K562 (cell line): ENCODE results near the gene PNPLA1. TPM values are rescaled to one million over a fixed set of nuclear protein-coding genes. Genes with fewer than 3 reads are reported as not detected.

ENCODE experiments used
- ATF7 ChIP-seq: fragments of 450-650 bp; IDR thresholded peaks from 2 replicates; pipeline ENCODE4 v1.7.1; 2014; ENCODE audit warnings: mild to moderate bottlenecking, moderate library complexity
- BCOR ChIP-seq: fragments of 450-650 bp; IDR thresholded peaks from 2 replicates; pipeline ENCODE4 v1.6.1; 2016
- CHCHD3 ChIP-seq: fragments of 250-450 bp; sonication (Bioruptor Pico); IDR thresholded peaks from 2 replicates; pipeline ENCODE4 v2.1.2; 2022; ENCODE audit warnings: mild to moderate bottlenecking
- FOXK1 ChIP-seq: sonication (generic); formaldehyde crosslinking; IDR thresholded peaks from 2 replicates; pipeline ENCODE4 v1.8.0; 2022; ENCODE audit warnings: missing genetic modification reagents, mild to moderate bottlenecking, borderline replicate concordance
- GTF2A2 ChIP-seq: IDR thresholded peaks from 2 replicates; pipeline ENCODE4 v1.6.1; 2016; ENCODE audit warnings: mild to moderate bottlenecking, missing genetic modification characterization, missing compliant biosample characterization
- GTF2E2 ChIP-seq: fragments of 200-800 bp; sonication (Bioruptor generic); IDR thresholded peaks from 2 replicates; pipeline ENCODE4 v1.6.1; 2016; ENCODE audit warnings: missing genetic modification characterization, missing compliant biosample characterization
- KDM5B ChIP-seq: fragments of 200-600 bp; sonication (generic); IDR thresholded peaks from 2 replicates; pipeline ENCODE4 v1.6.1; 2012; ENCODE audit warnings: low read depth, mild to moderate bottlenecking, moderate library complexity, low read length, control low read depth, inconsistent platforms; ENCODE audit not compliant: insufficient replicate concordance
- KLF16 ChIP-seq: IDR thresholded peaks from 2 replicates; pipeline ENCODE4 v1.6.1; 2016; ENCODE audit warnings: antibody characterized with exemption
- MEF2A ChIP-seq: IDR thresholded peaks from 2 replicates; pipeline ENCODE4 v1.6.1; 2011; ENCODE audit warnings: low read depth, mild to moderate bottlenecking, low read length, moderate library complexity; ENCODE audit not compliant: control insufficient read depth
- MLLT1 ChIP-seq, 2 experiments: fragments of 450-650 bp; IDR thresholded peaks; 2 replicates each; pipeline ENCODE4 v1.6.1; 2016
- MYC ChIP-seq, 2 experiments: fragments of 250-450 bp in 1 of 2; sonication (Bioruptor Pico) in 1 of 2; IDR thresholded peaks; 2 replicates each; pipeline versions ENCODE4 v1.5.1 to v1.6.1; 2012 to 2021; ENCODE audit warnings: low read depth in 2 of 2, borderline replicate concordance in 1 of 2, improper control_type of control experiment in 1 of 2, low read length in 1 of 2, mild to moderate bottlenecking in 1 of 2, moderate library complexity in 1 of 2
- PATZ1 ChIP-seq: fragments of 250-450 bp; sonication (Bioruptor Pico); IDR thresholded peaks from 2 replicates; pipeline ENCODE4 v1.5.0; 2020; ENCODE audit warnings: mild to moderate bottlenecking, borderline replicate concordance
- PBX2 ChIP-seq, 2 experiments: IDR thresholded peaks in 1 of 2; conservative IDR thresholded peaks in 1 of 2; 2 replicates each; pipeline ENCODE4 v1.6.1; 2016; ENCODE audit warnings: low read depth in 2 of 2, mild to moderate bottlenecking in 1 of 2, missing compliant biosample characterization in 1 of 2, missing genetic modification characterization in 1 of 2, moderate library complexity in 1 of 2
- RBBP5 ChIP-seq: fragments of 200-600 bp; sonication (generic); IDR thresholded peaks from 2 replicates; pipeline ENCODE4 v1.6.1; 2012; ENCODE audit warnings: borderline replicate concordance, mild to moderate bottlenecking, low read length, control low read depth, inconsistent platforms; ENCODE audit not compliant: insufficient read depth, poor library complexity, severe bottlenecking
- RBM25 ChIP-seq: fragments of 200-400 bp; formaldehyde crosslinking; IDR thresholded peaks from 2 replicates; pipeline ENCODE4 v1.6.1; 2018; ENCODE audit warnings: low read length, low read depth, moderate library complexity; ENCODE audit not compliant: severe bottlenecking
- RBM34 ChIP-seq: fragments of 200-400 bp; formaldehyde crosslinking; IDR thresholded peaks from 2 replicates; pipeline ENCODE4 v1.6.1; 2018; ENCODE audit warnings: low read length, borderline replicate concordance; ENCODE audit not compliant: insufficient read depth
- STAT5A ChIP-seq: IDR thresholded peaks from 2 replicates; pipeline ENCODE4 v1.6.1; 2012; ENCODE audit warnings: low read length, inconsistent platforms, borderline replicate concordance
- XRCC4 ChIP-seq: IDR thresholded peaks from one replicate; pipeline ENCODE4 v1.6.1; 2011; ENCODE audit not compliant: insufficient read depth, insufficient read length; ENCODE audit errors: extremely low read depth
- YY1 ChIP-seq, 3 experiments: IDR thresholded peaks; 2 replicates each; pipeline ENCODE4 v1.6.1; 2011; ENCODE audit warnings: low read length in 2 of 3, mild to moderate bottlenecking in 2 of 3, moderate library complexity in 2 of 3, borderline replicate concordance in 1 of 3, control low read depth in 1 of 3, low read depth in 1 of 3; ENCODE audit not compliant: insufficient read depth in 3 of 3, insufficient replicate concordance in 2 of 3, control insufficient read depth in 1 of 3, insufficient read length in 1 of 3; ENCODE audit errors: extremely low read depth in 1 of 3
- ZNF668 ChIP-seq: fragments of 250-450 bp; sonication (Bioruptor Pico); IDR thresholded peaks from 2 replicates; pipeline ENCODE4 v1.8.0; 2022; ENCODE audit warnings: mild to moderate bottlenecking, inconsistent platforms
- polyA plus RNA-seq, 8 experiments: library from polyadenylated mRNA; depleted of rRNA in 4 of 8; stranded (reverse) in 5 of 8; unstranded in 3 of 8; fragments of >200 nt; fragmentation: Nextera tagmentation in 2 of 8; fragmentation: Illumina TruSeq in 1 of 8; extraction: Ambion mirVana in 2 of 8; extraction: Trizol in 1 of 8; gene quantifications; 2 replicates each; pipeline versions ENCODE4 v1.2.1 to v1.2.3, GENCODE V29; 2011 to 2014; ENCODE audit warnings: inconsistent platforms in 1 of 8, missing spikeins in 1 of 8
- total RNA-seq, 7 experiments: library from RNA; depleted of rRNA in 6 of 7; stranded (reverse); fragments of >200 nt in 6 of 7; fragmentation: Illumina TruSeq in 2 of 7; extraction: Trizol in 2 of 7; gene quantifications; 2 replicates each; pipeline versions ENCODE4 v1.2.1 to v1.2.3, GENCODE V29; 2011 to 2021; ENCODE audit warnings: low replicate concordance in 1 of 7

The PNPLA1 gene
- total and polyA plus RNA-seq, 9 of the 15 experiments (the other 6 are each of a cell fraction or from before 2014, with no cell fraction given): 0.04 to 0.27 (median 0.13) TPM; not detected in 2

- TF ChIP-seq XRCC4 (no peak), MLLT1 (IDR thresholded peaks at IDR 0.05) (peak in 1 of 2 experiments; percentile 89; a peak in 2 of 4 replicates), KLF16 (peak; percentile 58), CHCHD3 (CRISPR knock-in tag) (no peak), FOXK1 (CRISPR knock-in tag) (no peak), STAT5A (no peak), RBM25 (no peak), PBX2 (CRISPR knock-in tag; IDR thresholded peaks at IDR 0.05; ENCODE audit: low read depth) (no peak), PBX2 (tag; conservative IDR thresholded peaks at IDR 0.05; ENCODE audit: low read depth) (no peak), ZNF668 (CRISPR knock-in tag) (no peak), PATZ1 (no peak), ATF7 (no peak), BCOR (no peak), KDM5B (no peak), RBM34 (no peak), MYC (IDR thresholded peaks at IDR 0.05; ENCODE audit: low read depth, low read length) (0 out of 2 replicates have a peak, but pooled peaks have one; percentile 37), MYC (CRISPR knock-in tag; IDR thresholded peaks at IDR 0.05; ENCODE audit: borderline replicate concordance, low read depth) (no peak), YY1 (IDR thresholded peaks at IDR 0.05; ENCODE audit: borderline replicate concordance in 1 of 3, control insufficient read depth in 1 of 3, extremely low read depth in 1 of 3, insufficient read depth in 3 of 3, insufficient read length in 1 of 3, insufficient replicate concordance in 2 of 3, low read depth in 1 of 3, low read length in 2 of 3) (peak in 1 of 3 experiments; percentile 16), GTF2A2 (no peak), RBBP5 (no peak), GTF2E2 (no peak), MEF2A (no peak)
Measured at GRCh38 chr6:36302227-36302976, 32.5 kb downstream of the PNPLA1 start (continued).
